HUDEP-2 (cell line): ENCODE results near the gene BET1L.
A peak's percentile ranks its signal among the peaks of the same experiment; 100 is the strongest.
"Not testable (repeated sequence)": the region's sequence is repeated elsewhere in the genome, so short reads cannot be mapped to it uniquely, and the experiment has no call there.

Experiments
- DNase-seq, 76 experiments: peaks; one replicate each; lab custom pipeline; 2025; ENCODE audit not compliant: unreplicated experiment in 76 of 76; lab: John Stamatoyannopoulos, UW

BET1L gene

GRCh38 chr11:207208-207862 is at the start of gene BET1L, which contains the start of gene RIC8A:
Gene BET1L (minus strand): TSS chr11:207399. CDS start chr11:207321, 78 bp downstream.
Gene RIC8A (plus strand): TSS chr11:207708. CDS start chr11:208855, 1,147 bp downstream.
- DNase-seq: peak in 75 of 76 experiments; percentile 64 to 98 (median 95)

GRCh38 chr11:255816-256215 is 48.6 kb upstream of the BET1L start:
- no peak for DNase-seq

- no peak for DNase-seq
Observed at GRCh38 chr11:255176-255575, 48.0 kb upstream of the BET1L start.

- no peak for DNase-seq
Observed at GRCh38 chr11:253886-254270, 46.7 kb upstream of the BET1L start.

GRCh38 chr11:253160-253885 is 46.1 kb upstream of the BET1L start:
- DNase-seq: no peak

GRCh38 chr11:252666-253065 is 45.5 kb upstream of the BET1L start:
- no peak for DNase-seq

GRCh38 chr11:251550-251949 is 44.4 kb upstream of the BET1L start:
- no peak for DNase-seq

- peak in 47 of 76 experiments; percentile 4 to 65 (median 34) for DNase-seq
Observed at GRCh38 chr11:250740-251299, 43.6 kb upstream of the BET1L start.

- no peak for DNase-seq
Observed at GRCh38 chr11:250274-250673, 43.1 kb upstream of the BET1L start.

GRCh38 chr11:249062-249461 is 41.9 kb upstream of the BET1L start:
- DNase-seq: no peak

- DNase-seq: no peak
Observed at GRCh38 chr11:244376-244775, 37.2 kb upstream of the BET1L start.

- no peak for DNase-seq
Observed at GRCh38 chr11:241634-242033, 34.4 kb upstream of the BET1L start.

- DNase-seq: no peak
Observed at GRCh38 chr11:240315-240714, 33.1 kb upstream of the BET1L start.

- DNase-seq: not testable (repeated sequence)
Observed at GRCh38 chr11:238346-238745, 31.1 kb upstream of the BET1L start.

- peak in 69 of 76 experiments; percentile 17 to 83 (median 65) for DNase-seq
Observed at GRCh38 chr11:236774-237767, 29.9 kb upstream of the BET1L start, which contains the start of gene PSMD13. Gene PSMD13 (plus strand): TSS chr11:236976. CDS start chr11:237050, 74 bp downstream.

GRCh38 chr11:235997-236773 is 29.0 kb upstream of the BET1L start, which contains the start of gene SIRT3:
Gene SIRT3 (minus strand): TSS chr11:236342. CDS start chr11:236328, 14 bp downstream.
- peak in 74 of 76 experiments; percentile 12 to 89 (median 74) for DNase-seq

GRCh38 chr11:235609-235996 is 28.4 kb upstream of the BET1L start:
- peak in 2 of 76 experiments; percentile 5 to 49 for DNase-seq

GRCh38 chr11:235180-235579 is 28.0 kb upstream of the BET1L start:
- DNase-seq: no peak

- DNase-seq: no peak
Observed at GRCh38 chr11:232783-233565, 25.8 kb upstream of the BET1L start.
